Right lobe of liver (tissue), 4 donors: ENCODE results near the gene PEF1.

Source experiments
- CTCF ChIP-seq, 4 donors: fragments of 200-600 bp in 3 of 4; fragments of 450-650 bp in 1 of 4; IDR thresholded peaks; one replicate each; pipeline versions ENCODE4 v1.5.1 to v1.8.0; 2016 to 2022; ENCODE audit warnings: antibody characterized with exemption in 4 of 4, mild to moderate bottlenecking in 2 of 4
- POLR2A ChIP-seq: fragments of 450-650 bp; IDR thresholded peaks from one replicate; pipeline ENCODE4 v1.6.1; 2017; ENCODE audit warnings: antibody characterized with exemption, mild to moderate bottlenecking
- donor health status: DM: no; HTN: no; CAD: no.
- donor health status: DM: no; HTN: no; CAD: no.
- donor health status: DM: no; HTN: yes; CAD: no.

- TF ChIP-seq CTCF (IDR thresholded peaks at IDR 0.05) (no peak), POLR2A (no peak)
Measured at GRCh38 chr1:31666263-31666963, 21.7 kb upstream of the PEF1 start.
